Fibroblast of upper back skin (primary cell): Measurements from ENCODE around the gene KLHDC4.

Experiments used
- DNase-seq: peaks from one replicate; pipeline ENCODE4 v3.0.0-alpha.2; 2013

KLHDC4 gene

GRCh38 chr16:87680272-87680644, 85.5 kb downstream of the KLHDC4 start:
- DNase-seq = no peak

- no peak for DNase-seq
These were observed 86.1 kb downstream of the KLHDC4 start for GRCh38 chr16:87679593-87680271.

- no peak for DNase-seq
These were observed 87.2 kb downstream of the KLHDC4 start for GRCh38 chr16:87678618-87679017.

GRCh38 chr16:87677830-87678229, 88.0 kb downstream of the KLHDC4 start:
- DNase-seq = no peak

- no peak for DNase-seq
These were observed 90.6 kb downstream of the KLHDC4 start for GRCh38 chr16:87675111-87675719.

GRCh38 chr16:87674419-87674818, 91.4 kb downstream of the KLHDC4 start:
- DNase-seq = no peak

GRCh38 chr16:87671715-87672270, 94.0 kb downstream of the KLHDC4 start:
- no peak for DNase-seq

GRCh38 chr16:87671221-87671620, 94.6 kb downstream of the KLHDC4 start:
- no peak for DNase-seq

GRCh38 chr16:87669672-87670071, 96.1 kb downstream of the KLHDC4 start:
- no peak for DNase-seq

GRCh38 chr16:87667946-87668345, 97.8 kb downstream of the KLHDC4 start:
- DNase-seq = no peak

- no peak for DNase-seq
These were observed 98.3 kb downstream of the KLHDC4 start for GRCh38 chr16:87667443-87667842.

- DNase-seq = no peak
These were observed 98.9 kb downstream of the KLHDC4 start for GRCh38 chr16:87666919-87667318.

- DNase-seq = no peak
These were observed 100.6 kb downstream of the KLHDC4 start for GRCh38 chr16:87665193-87665592.

- no peak for DNase-seq
These were observed 101.0 kb downstream of the KLHDC4 start for GRCh38 chr16:87664792-87665191.

- DNase-seq = no peak
These were observed 103.3 kb downstream of the KLHDC4 start for GRCh38 chr16:87662254-87663204.

- peak; percentile 43 for DNase-seq
These were observed 104.2 kb downstream of the KLHDC4 start for GRCh38 chr16:87661561-87661960.

- no peak for DNase-seq
These were observed 107.1 kb downstream of the KLHDC4 start for GRCh38 chr16:87658564-87659225.
